GM19372 (cell line): ENCODE measurements around the gene MRPL54.

ENCODE experiments used
- ATAC-seq: cut with Tn5 transposase; IDR thresholded peaks from one replicate; pipeline ENCODE4 v1.9.1; 2021; ENCODE audit warnings: mild to moderate bottlenecking, low read depth, moderate library complexity; ENCODE audit not compliant: unreplicated experiment

Gene MRPL54

DNA sequence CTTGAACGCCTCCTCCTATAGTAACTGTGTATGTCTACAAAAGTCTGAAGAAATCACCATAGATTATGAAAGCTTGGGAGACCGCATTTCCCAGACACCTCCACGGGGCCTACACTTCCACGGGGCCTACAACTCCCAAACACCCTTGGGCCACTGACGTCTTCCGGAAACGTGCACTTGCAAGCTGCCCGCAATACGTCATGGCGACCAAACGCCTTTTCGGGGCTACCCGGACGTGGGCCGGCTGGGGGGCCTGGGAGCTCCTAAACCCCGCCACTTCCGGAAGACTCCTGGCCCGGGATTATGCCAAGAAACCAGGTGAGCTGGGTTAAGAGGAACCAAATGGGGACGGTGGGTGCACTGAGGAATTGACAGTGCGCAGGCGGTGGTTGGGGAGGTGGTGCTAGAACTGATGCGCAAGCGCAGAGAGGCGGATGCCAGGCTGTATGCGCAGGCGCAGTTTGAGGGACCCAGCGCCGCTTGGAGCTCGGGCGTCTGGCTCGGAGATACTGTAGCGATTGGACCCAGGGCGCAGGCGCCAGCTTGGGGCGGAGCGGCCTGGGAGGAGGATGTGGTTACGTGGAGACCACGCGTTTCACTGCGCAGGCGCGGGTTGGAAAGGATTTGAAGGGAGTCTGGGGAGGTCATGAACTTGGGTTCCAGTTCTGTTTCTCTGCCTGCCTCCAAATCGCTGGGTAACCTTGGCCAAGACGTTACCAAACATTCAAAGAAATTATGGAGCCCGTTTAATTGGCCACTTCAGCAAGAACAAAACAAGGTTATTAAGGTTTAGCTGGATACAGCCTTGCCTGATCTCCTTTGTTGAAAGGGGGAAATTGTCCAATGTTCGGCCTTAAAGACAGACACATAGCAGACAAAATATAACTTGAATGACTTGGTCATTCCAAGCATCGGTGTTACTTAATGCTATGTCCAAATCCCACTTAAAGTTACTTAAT lies at the start of gene MRPL54:
Gene MRPL54 (plus strand): TSS at position 182 of the 959 bp plus-strand sequence. CDS start 19 bp downstream, at position 201.
- peak; percentile 72 for ATAC-seq

DNA sequence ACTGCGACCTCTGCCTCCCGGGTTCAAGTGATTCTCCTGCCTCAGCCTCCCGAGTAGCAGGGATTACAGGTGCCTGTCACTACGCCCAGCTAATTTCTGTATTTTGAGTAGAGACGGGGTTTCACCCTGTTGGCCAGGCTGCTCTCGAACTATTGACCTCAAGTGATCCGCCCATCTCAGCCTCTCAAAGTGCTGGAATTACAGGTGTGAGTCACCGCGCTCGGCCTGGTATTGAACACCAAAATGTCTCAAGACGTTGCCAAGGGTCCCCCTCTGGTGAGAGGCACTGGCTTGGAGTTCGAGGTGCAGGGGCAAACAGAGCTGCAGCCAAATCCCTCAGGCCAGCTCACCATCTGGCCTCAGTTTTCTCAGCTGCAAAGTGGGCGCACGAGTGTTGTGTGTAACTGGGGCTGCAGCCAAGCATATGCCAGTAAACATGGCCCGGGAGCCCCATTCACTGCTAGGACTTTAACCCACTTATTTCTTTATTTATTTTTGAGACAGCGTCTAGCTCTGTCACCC lies 46.3 kb upstream of the MRPL54 start:
- no peak for ATAC-seq

DNA sequence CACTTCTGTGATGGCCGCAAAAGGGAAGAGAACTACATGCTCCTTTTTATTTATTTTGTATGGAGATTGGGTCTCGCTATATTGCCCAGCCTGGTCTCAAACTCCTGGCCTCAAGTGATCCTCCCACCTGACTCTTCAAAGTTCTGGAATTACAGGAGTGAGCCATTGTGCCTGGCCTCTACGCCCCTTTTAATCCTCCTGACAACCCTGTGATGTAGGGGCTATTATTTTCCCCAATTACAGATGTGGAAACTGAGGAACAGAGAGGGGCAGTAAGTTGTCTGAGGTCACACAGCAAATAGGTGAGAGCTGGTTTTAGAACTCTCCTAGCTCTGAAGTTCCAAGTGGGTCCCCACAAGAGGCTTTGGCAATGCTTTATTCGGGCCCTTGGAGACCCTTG lies 42.6 kb upstream of the MRPL54 start:
- ATAC-seq, result no peak

DNA sequence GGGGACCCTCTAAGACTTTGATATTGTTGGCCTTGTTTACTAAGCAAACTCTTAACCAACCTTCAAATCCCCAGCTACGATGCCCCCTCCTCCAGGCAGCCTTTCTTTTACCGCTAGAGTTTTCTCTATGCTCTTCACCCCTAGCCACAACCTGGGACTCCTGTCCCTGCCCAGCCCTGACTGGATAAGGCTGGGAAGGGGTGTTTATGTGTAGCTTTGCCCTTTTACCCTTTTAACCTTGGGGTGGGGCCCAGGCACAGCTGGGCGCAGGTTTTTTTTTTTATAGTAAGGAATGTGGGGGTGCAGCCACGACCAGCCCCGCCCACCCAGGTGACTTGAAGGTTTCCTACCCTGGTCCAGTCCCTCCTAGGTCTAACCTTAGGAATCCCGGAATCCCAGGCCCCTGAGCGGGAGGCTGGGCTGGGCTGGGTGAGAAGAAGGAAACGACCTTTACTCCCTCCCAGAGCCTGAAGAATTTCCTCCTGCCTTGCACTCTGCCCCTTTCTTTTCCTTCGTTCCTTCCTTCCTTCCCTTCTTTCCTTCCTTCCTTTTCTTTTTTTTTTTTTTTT lies 42.0 kb upstream of the MRPL54 start:
- ATAC-seq, result no peak

DNA sequence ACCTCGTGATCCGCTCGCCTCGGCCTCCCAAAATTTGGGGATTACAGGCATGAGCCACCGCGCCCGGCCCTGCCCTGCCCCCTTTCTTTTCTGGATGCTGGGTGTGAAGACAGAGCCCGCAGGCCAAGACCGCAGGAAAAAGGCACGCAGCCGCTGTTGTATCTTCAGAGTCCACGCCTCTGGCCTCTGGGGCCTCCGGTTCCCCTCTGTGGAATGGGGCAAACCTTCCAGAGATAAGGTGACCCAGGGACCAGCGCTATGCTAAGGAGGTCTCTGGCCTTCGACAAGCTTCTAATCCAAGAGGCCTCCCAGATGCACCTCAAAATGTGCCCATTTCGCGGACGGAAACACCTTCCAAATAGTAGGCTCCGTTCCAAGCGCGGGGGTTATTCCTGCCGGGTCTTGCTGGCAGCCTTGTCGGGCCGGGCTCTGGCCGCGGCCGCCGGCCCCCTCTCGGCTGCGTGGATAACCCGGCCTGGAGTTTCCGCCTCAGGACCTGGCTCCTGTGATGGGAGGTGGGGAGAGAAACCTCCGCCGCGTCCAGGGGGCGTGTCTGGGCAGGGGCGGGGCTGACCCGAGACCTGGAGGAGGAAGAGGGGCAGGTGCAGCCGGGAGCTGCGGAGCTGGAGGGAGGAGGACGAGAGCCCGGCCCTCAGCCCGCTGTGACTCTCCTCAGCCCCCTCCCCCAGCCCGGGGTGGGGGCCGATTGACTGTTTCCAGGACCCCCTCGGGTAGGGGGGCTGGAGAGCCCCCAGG lies 41.2 kb upstream of the MRPL54 start:
- ATAC-seq, result no peak

DNA sequence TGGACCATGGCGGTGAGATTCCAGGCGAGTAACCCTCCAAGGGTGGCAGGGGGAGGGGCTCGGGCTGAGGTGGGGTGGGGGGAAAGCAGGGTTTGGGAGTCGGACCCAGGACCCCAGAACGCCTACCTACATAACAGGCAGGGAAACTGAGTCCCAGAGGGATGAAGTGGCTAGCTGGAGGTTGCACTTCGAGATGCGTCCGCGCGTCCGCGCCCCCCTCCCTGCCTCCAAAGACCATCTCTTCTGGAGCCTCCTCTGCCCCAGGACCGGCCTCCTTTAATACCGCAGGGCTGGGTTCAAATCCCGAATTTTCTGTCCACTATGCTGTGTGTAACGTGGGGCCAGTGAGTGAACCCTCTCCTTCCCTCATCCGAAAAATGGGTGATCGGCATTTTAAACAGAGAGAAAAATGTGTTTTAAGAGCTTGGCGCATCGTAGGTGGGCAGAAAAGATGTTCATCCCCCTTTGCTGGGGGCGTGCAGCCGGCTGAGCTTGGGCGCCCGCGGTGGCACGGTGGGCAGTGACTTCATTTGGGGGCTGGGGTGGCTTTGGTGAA lies 40.5 kb upstream of the MRPL54 start:
- ATAC-seq, result no peak

DNA sequence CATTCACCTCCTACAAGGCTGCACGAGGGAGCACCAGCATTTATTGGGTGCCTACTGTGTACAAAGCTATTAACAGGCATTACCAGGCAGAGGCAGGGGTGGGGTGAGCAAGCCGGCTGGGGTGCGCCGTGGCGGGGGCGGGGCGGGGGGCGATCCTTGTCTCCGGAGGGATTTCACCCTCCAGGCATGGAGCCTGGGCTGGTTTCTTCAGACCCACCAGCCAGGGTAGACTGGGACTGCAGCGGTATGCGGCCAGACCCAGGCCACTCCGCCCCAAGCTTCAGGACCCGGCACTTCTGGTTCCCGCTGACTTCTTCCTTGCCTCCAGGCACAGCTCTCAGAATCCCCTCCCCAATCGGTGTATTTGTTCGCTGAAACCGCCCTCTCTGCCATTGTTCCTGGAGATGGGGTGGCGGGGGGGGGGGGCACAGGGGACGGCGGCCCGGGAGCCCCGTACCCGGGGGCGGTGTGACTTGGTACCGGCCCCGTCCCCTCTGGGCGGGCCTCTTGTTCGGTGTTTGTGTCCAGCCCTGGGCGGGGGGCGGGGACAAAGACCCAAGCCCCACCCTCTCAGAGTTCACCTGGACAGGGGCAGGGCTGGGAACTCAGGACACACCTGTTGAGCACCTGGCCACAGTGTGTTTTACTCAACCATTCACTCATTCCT lies 39.9 kb upstream of the MRPL54 start:
- no peak for ATAC-seq

DNA sequence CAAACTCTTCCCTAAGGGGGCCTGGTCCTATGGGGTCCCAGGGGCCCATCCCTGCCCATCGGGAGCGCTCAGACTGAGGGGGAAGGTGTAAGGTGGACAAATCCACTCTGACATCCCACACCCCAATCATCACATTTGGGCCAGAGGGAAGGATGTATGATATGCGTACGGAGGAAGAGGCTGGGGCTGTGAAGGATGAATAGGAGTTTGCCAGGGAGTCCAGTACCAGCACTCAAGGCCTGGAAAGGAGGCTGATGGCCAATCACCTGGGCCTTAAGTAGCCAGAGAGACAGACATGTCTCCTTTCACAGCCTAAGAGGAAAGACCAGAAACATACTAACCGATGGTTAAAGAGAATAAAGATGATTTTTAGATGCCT lies 39.4 kb upstream of the MRPL54 start:
- no peak for ATAC-seq

DNA sequence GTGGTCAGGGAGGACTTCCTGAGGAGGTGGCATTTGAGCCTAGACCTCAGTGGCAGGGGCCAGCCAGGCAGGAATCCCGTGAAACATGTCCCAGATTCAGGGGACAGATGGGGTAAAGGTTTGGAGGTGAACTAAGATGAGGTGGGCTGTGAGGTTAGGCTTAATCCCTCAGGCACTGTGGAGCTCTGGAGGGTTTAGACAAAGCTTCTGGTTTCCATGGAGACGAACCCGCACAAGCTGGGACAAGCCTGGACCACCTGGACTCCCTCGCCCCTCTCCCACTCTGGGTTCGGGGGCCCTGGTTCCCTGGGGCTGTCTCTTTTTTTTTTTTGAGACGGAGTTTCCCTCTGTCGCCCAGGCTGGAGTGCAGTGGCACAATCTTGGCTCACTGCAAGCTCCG lies 38.6 kb upstream of the MRPL54 start:
- ATAC-seq, result no peak

DNA sequence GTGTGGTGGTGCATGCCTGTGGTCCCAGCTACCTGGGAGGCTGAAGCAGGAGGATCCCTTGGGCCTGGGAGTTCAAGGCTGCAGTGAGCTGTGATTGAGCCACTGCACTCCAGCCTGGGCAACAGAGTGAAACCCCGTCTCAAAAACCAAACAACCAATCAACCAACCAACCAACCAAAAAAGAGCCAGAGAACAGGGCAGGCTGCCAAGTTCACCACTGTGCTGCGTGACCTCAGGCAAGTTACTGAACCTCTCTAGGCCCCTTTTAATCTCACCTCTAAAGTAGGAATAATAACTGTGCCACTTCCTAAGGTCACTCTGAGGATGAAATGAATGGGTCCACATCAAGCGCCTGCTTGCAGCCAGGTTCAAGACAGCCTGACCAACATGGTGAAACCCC lies 37.4 kb upstream of the MRPL54 start:
- no peak for ATAC-seq

DNA sequence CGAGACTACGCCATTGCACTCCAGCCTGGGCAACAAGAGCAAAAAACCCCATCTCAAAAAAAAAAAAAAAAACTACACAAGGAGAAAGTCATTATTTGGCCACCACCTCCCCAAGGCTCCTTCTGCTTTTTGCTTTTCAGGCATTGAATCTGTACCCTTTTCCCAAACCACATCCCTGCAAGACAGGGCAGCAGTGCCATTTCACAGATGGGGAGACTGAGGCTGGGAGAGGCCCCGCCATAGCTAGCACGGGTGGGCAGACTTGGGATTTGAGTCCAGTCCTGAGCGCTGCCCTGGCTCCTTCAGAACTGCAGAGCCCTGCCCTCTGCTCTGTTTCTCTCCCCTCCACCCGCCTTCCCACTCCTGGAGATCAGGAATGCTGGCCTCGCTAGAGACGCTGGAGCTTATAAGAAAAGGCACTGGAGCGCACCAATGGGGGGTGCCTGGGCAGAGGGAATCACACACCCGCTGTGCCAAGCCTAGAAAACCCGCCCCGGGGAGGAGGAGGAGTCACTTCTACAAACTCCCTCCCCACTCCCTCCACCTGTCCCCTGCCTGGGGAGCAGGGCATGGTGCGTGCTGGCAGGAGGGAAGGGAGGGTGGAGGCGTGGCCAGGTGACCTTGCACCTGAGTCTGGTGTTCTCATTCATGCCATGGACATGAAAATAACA lies 36.7 kb upstream of the MRPL54 start:
- ATAC-seq, result no peak

DNA sequence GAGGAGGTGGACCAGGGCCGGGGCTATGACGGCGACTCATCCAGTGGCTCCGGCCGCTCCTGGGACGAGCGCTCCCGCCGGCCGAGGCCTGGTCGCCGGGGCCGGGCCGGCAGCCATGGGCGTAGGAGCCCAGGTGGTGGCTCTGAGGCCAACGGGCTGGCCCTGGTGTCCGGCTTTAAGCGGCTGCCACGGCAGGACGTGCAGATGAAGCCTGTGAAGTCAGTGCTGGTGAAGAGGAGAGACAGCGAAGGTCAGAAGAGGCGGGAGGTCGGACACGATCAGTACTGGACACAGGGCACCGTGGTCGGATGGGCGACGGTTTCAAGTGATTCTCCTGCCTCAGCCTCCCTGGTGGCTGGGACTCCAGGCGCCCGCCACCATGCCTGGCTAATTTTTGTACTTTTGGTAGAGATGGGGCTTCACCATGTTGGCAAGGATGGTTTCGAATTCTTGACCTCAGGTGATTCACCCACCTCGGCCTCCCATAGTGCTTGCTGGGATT lies 32.0 kb upstream of the MRPL54 start:
- no peak for ATAC-seq

DNA sequence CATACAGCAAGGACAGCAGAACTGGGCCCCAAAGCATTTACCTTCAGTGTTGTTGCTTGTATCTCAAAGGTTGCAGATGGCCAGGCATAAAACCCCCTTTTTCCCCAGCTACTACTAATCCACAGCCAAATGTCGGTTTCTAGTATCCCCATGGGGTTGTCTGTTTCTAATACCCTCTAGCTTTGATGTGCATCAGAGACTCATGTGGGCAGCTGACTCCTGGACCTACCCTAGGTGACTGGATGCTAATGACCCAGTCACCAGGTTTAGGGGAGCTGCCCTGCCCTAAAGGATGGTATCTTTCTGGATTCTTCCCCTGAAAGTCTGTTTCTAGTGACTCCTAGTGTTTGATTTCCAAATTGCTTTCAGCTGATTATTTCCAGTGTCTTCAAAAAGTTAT lies 30.4 kb upstream of the MRPL54 start:
- ATAC-seq, result no peak

DNA sequence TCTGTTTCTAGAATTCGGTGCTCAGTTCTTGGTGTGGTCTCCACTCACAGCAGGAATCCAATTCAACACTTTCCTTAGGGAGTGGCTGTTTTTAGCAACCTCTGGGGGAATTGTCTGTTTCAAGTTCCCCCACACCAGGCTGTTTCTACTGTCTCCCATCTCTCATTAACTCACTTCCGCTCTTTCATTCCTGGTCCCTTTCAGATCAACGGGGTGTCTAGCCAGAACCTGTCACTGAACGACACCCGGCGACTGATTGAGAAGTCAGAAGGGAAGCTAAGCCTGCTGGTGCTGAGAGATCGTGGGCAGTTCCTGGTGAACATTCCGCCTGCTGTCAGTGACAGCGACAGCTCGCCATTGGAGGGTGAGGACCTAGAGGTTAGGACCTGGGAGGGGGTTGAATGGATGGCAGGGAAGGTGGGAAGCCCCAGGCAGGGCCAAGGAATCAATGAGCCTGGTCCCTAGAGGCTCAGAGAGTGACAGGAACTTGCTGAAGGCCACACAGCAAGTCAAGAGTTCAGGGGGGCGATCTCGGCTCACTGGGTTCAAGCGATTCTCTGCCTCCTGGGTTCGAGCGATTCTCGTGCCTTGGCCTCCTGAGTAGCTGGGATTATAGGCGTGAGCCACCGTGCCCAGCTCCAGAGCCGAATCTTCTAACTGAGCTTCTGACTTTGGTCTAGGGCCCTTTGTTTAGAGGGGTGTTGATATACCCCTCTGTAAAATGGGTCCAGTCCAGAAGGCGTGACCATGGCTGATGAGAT lies 28.8 kb upstream of the MRPL54 start:
- ATAC-seq, result no peak

DNA sequence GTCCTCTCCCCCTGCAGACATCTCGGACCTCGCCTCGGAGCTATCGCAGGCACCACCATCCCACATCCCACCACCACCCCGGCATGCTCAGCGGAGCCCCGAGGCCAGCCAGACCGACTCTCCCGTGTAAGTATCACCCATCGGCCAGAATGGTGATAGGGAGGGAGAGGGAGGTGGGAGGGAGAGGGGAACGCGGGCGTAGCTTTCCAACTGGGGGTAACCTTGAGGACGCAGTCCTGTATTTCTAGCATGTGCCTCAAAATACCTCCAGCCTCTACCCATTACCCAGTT lies 28.2 kb upstream of the MRPL54 start:
- ATAC-seq, result no peak

DNA sequence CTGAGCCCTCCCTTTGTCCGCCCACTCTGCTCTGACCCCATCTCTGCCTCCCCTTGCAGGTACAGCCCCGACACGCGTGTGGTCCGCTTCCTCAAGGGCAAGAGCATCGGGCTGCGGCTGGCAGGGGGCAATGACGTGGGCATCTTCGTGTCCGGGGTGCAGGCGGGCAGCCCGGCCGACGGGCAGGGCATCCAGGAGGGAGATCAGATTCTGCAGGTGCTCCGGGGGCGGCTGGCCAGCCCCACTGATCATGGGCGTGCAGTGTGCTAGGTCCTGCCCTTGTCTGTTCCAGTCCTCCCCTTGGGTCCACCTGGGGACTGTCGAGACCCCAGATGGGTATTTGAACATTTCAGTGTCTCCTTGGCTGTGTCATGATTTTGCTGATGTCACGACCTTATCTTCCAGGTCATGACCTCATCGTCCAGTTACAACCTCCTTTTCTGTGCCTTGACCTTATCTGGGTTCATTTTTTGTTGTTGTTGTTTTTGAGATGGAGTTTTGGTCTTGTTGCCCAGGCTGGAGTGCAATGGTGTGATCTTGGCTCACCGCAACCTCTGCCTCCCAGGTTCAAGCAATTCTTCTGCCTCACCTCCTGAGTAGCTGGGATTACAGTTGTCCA lies 26.3 kb upstream of the MRPL54 start:
- ATAC-seq, result no peak

DNA sequence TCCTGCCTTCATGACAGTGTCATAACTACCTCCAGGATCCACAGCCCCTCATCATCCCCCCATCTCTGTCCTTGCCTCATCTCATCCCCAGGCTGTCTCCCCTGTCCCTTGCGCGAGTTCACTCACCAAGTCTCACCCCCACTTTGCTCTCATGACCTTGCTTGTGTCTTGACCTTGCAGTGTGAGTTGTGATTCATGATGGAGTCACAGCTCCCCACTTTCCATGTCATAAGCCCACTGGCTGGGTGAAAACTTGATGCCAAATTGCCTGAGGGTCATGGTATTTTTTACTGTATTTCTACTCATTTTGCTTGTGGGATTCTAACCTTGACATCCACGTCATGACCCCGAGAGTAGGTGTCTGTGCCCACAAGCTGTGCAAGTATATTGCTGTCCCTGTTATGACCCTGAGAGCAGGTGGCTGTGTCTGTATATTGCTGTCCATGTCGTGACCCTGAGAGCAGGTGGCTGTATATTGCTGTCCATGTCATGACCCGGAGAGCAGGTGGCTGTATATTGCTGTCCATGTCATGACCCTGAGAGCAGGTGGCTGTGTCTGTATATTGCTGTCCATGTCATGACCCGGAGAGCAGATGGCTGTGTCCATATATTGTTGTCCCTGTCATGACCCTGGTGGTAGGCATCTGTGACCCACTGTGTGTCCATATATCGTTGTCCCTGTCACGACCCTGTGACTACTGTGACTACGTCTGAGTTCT lies 24.8 kb upstream of the MRPL54 start:
- no peak for ATAC-seq
